Heart left ventricle (tissue), 13 donors: ENCODE data around the gene AMPD2.

Experiments used
- CTCF ChIP-seq, 12 donors: fragments of 200-600 bp; sonication (generic) in 4 of 12; IDR thresholded peaks; one replicate each; pipeline versions ENCODE4 v1.5.0 to v1.8.0; 2018 to 2022; ENCODE audit warnings: antibody characterized with exemption in 12 of 12, mild to moderate bottlenecking in 5 of 12
- POLR2A ChIP-seq, 2 donors: fragments of 450-650 bp; IDR thresholded peaks; one replicate each; pipeline ENCODE4 v1.6.1; 2017; ENCODE audit warnings: antibody characterized with exemption in 2 of 2, mild to moderate bottlenecking in 2 of 2, moderate library complexity in 2 of 2
- donor health status: ischemic (EF 13 %, LVEDD 7.1; RV severe dilation, severe dysfunction).
- donor health status: DM: no; HTN: yes; CAD: no.
- donor health status: DM: no; HTN: no; CAD: no.
- donor health status: ischemic (EF 25% LVEDD 6.9; RV normal size, moderate dysfunction).
- donor health status: ischemic (EF 25% LVEDD 5.7; RV mildly dilated, moderate dysfunction).
- donor health status: ischemic (EF 35%, LVEDD 5.7; RV mildly dilated, moderate dysfunction).
- donor health status: nonischemic (EF 11% LVEDD 7.7; RV severe dilation, severe dysfunction).
- donor health status: DM: yes; HTN: yes; CAD: no.
- donor health status: PGD.
- donor health status: ischemic (EF 29% LVEDD 5.4; RV normal size, mild dysfunction).
- donor health status: nonischemic (EF 23%, LVEDD 6.1; RV moderate dilation, normal function).

- TF ChIP-seq POLR2A (IDR thresholded peaks at IDR 0.05) (no peak), CTCF (IDR thresholded peaks at IDR 0.05) (no peak)
Observed at GRCh38 chr1:109635862-109636200, 16.2 kb downstream of the AMPD2 start.
